HG03575 (cell line): ENCODE results near the gene INPP5A.
"Not testable (repeated sequence)": the region's sequence is repeated elsewhere in the genome, so short reads cannot be mapped to it uniquely, and the experiment has no call there.

Source experiments
- ATAC-seq: cut with Tn5 transposase; IDR thresholded peaks from one replicate; pipeline ENCODE4 v1.9.1; 2021; ENCODE audit not compliant: unreplicated experiment, insufficient number of reproducible peaks, low FRiP score; ENCODE audit errors: extremely low read depth

The INPP5A gene

GRCh38 chr10:132698761-132699391 is 161.3 kb downstream of the INPP5A start:
- no peak for ATAC-seq

GRCh38 chr10:132699411-132700155 is 162.0 kb downstream of the INPP5A start:
- no peak for ATAC-seq

- ATAC-seq: no peak
Observed at GRCh38 chr10:132700156-132701098, 162.8 kb downstream of the INPP5A start.

- no peak for ATAC-seq
Observed at GRCh38 chr10:132701099-132701845, 163.7 kb downstream of the INPP5A start.

- no peak for ATAC-seq
Observed at GRCh38 chr10:132701846-132702190, 164.2 kb downstream of the INPP5A start.

GRCh38 chr10:132702601-132703418 is 165.2 kb downstream of the INPP5A start:
- no peak for ATAC-seq

- ATAC-seq: no peak
Observed at GRCh38 chr10:132703419-132704007, 165.9 kb downstream of the INPP5A start.

- ATAC-seq: no peak
Observed at GRCh38 chr10:132704008-132704814, 166.6 kb downstream of the INPP5A start.

- ATAC-seq: not testable (repeated sequence)
Observed at GRCh38 chr10:132704815-132705064, 167.2 kb downstream of the INPP5A start.

- ATAC-seq: no peak
Observed at GRCh38 chr10:132705173-132705572, 167.6 kb downstream of the INPP5A start.

GRCh38 chr10:132705943-132706342 is 168.4 kb downstream of the INPP5A start:
- no peak for ATAC-seq

- ATAC-seq: no peak
Observed at GRCh38 chr10:132706701-132707100, 169.1 kb downstream of the INPP5A start.

- ATAC-seq: no peak
Observed at GRCh38 chr10:132707121-132707775, 169.7 kb downstream of the INPP5A start.

- ATAC-seq: no peak
Observed at GRCh38 chr10:132707776-132708171, 170.2 kb downstream of the INPP5A start.

- no peak for ATAC-seq
Observed at GRCh38 chr10:132708441-132708840, 170.9 kb downstream of the INPP5A start.

GRCh38 chr10:132708936-132709335 is 171.3 kb downstream of the INPP5A start:
- ATAC-seq: no peak

GRCh38 chr10:132709471-132709951 is 171.9 kb downstream of the INPP5A start:
- no peak for ATAC-seq
